A673 (cell line): ENCODE measurements around the gene THBS1.

ENCODE experiments used
- CTCF ChIP-seq: fragments of 300-800, 200-600 bp; sonication (generic); conservative IDR thresholded peaks from 2 replicates; pipeline ENCODE4 v1.5.1; 2017; ENCODE audit warnings: low read depth, mild to moderate bottlenecking, antibody characterized with exemption, low read length, moderate library complexity, mixed read lengths
- EZH2 ChIP-seq: fragments of 200-600 bp; sonication (generic); IDR thresholded peaks from 2 replicates; pipeline ENCODE4 v1.6.1; 2017; ENCODE audit warnings: borderline replicate concordance, low read depth, mild to moderate bottlenecking, mixed read lengths, antibody characterized with exemption, low read length; ENCODE audit not compliant: poor library complexity, severe bottlenecking

- TF ChIP-seq EZH2, result no peak
- TF ChIP-seq CTCF, result no peak
These were observed 49.0 kb downstream of the THBS1 start for GRCh38 chr15:39629906-39630305.
